K562 (cell line): ENCODE measurements around the gene SLC25A11. TPM values are rescaled to one million over a fixed set of nuclear protein-coding genes. Genes with fewer than 3 reads are reported as not detected.

Experiments used
- ATAC-seq: fragments of 200-7000 bp; cut with Tn5 transposase; 3 replicates; pipeline ENCODE4 v1.9.1; 2020; ENCODE audit warnings: moderate library complexity
- BruUV-seq: library from RNA; stranded (reverse); fragments of 400-500 nt; replicated peaks from 2 replicates; lab custom pipeline; 2021; lab: Mats Ljungman, UMichigan
- CTCF ChIA-PET: fragments of 300-600 bp; formaldehyde crosslinking; extraction: SDS; loops from one replicate; lab custom pipeline; 2021; ENCODE audit warnings: low intra/inter-chr PET ratio; lab: Yijun Ruan, JAX
- POLR2A ChIA-PET: fragments of 300-600, 350-650 bp; sonication (Branson Sonifier 250); formaldehyde crosslinking; extraction: SDS; loops from one replicate; lab custom pipeline; 2021; ENCODE audit warnings: antibody characterized with exemption, inconsistent platforms; lab: Yijun Ruan, JAX
- DNase-seq, 4 experiments: peaks; one replicate each; pipeline versions ENCODE4 v3.0.0 to v3.0.0-alpha.2; 2011 to 2018; ENCODE audit warnings: low spot score in 3 of 4, mixed read lengths in 3 of 4; ENCODE audit errors: extremely low read depth in 1 of 4
- FAIRE-seq: peaks from 2 replicates; lab custom pipeline; 2011; peaks lifted over from hg19 to GRCh38; lab: Jason Lieb, UNC
- H2AFZ ChIP-seq: 2 replicates; pipeline ENCODE4 v1.6.0; 2011; ENCODE audit warnings: low read depth, low read length, control low read depth, inconsistent platforms
- H3K27ac ChIP-seq: fragments of 200-600 bp; 3 replicates; pipeline ENCODE4 v1.8.0; 2011; ENCODE audit warnings: low read depth, mild to moderate bottlenecking, control low read depth, inconsistent platforms, low read length, moderate library complexity, mixed read lengths; ENCODE audit errors: extremely low read depth
- H3K27me3 ChIP-seq, 2 experiments: fragments of 300-600 bp in 1 of 2; 2 replicates in 1 of 2; 3 replicates in 1 of 2; pipeline versions ENCODE4 v1.6.0 to v1.8.0; 2011; ENCODE audit warnings: inconsistent platforms in 2 of 2, low read length in 2 of 2, mild to moderate bottlenecking in 1 of 2, mixed read lengths in 1 of 2, moderate library complexity in 1 of 2; ENCODE audit not compliant: control insufficient read depth in 2 of 2, insufficient read depth in 2 of 2
- H3K36me3 ChIP-seq: fragments of 300-600 bp; 3 replicates; pipeline ENCODE4 v1.8.0; 2011; ENCODE audit warnings: mild to moderate bottlenecking, low read length, inconsistent platforms; ENCODE audit not compliant: control insufficient read depth, insufficient read depth
- H3K4me1 ChIP-seq, 2 experiments: fragments of 200-600 bp in 1 of 2; replicated peaks in 1 of 2; 2 replicates in 1 of 2; 3 replicates in 1 of 2; pipeline versions ENCODE4 v1.5.1 to v1.8.0; 2011; ENCODE audit warnings: inconsistent platforms in 2 of 2, low read length in 2 of 2, mild to moderate bottlenecking in 1 of 2, mixed read lengths in 1 of 2, moderate library complexity in 1 of 2; ENCODE audit not compliant: control insufficient read depth in 2 of 2, insufficient read depth in 2 of 2
- H3K4me2 ChIP-seq: 2 replicates; pipeline ENCODE4 v1.6.1; 2011; ENCODE audit warnings: low read length, control low read depth, inconsistent platforms, mixed read lengths; ENCODE audit not compliant: insufficient read depth
- H3K4me3 ChIP-seq: fragments of 200-600 bp; sonication (generic), shearing (Covaris generic); 2 replicates; pipeline ENCODE4 v1.5.1; 2016; ENCODE audit warnings: control low read depth, inconsistent platforms
- H3K79me2 ChIP-seq: fragments of 200-600 bp; 3 replicates; pipeline ENCODE4 v1.8.0; 2011; ENCODE audit warnings: low read length, inconsistent platforms; ENCODE audit not compliant: control insufficient read depth, insufficient read depth
- H3K9ac ChIP-seq, 2 experiments: 2 replicates each; pipeline versions ENCODE4 v1.6.0 to v1.6.1; 2011; ENCODE audit warnings: low read depth in 2 of 2, low read length in 2 of 2, control low read depth in 1 of 2, inconsistent platforms in 1 of 2, mild to moderate bottlenecking in 1 of 2, mixed read lengths in 1 of 2; ENCODE audit not compliant: insufficient read depth in 1 of 2
- H3K9me1 ChIP-seq: one replicate; pipeline ENCODE4 v1.6.0; 2011; ENCODE audit warnings: inconsistent platforms, mild to moderate bottlenecking, low read length, moderate library complexity; ENCODE audit not compliant: control insufficient read depth, insufficient read depth
- H3K9me3 ChIP-seq: replicated peaks from 2 replicates; pipeline ENCODE4 v1.5.1; 2011; ENCODE audit warnings: low read depth, low read length, inconsistent platforms; ENCODE audit not compliant: control insufficient read depth, insufficient read depth
- H4K20me1 ChIP-seq: replicated peaks from 2 replicates; pipeline ENCODE4 v1.6.1; 2011; ENCODE audit warnings: low read length, inconsistent platforms, mixed read lengths; ENCODE audit not compliant: control insufficient read depth, insufficient read depth
- CHD1 ChIP-seq: fragments of 200-600 bp; sonication (generic); IDR thresholded peaks from one replicate; pipeline ENCODE4 v1.6.1; 2012; ENCODE audit warnings: mild to moderate bottlenecking, moderate library complexity, low read length, inconsistent platforms
- FOXM1 ChIP-seq, 2 experiments: fragments of 450-650 bp in 1 of 2; sonication (generic) in 1 of 2; formaldehyde crosslinking in 1 of 2; IDR thresholded peaks; 2 replicates each; pipeline versions ENCODE4 v1.6.1 to v1.9.0; 2017 to 2022; ENCODE audit warnings: low read depth in 2 of 2, mild to moderate bottlenecking in 2 of 2, missing genetic modification reagents in 1 of 2, moderate library complexity in 1 of 2
- LCOR ChIP-seq: sonication (generic); formaldehyde crosslinking; IDR thresholded peaks from 2 replicates; pipeline ENCODE4 v1.8.0; 2022; ENCODE audit warnings: mild to moderate bottlenecking, missing genetic modification reagents
- MAFK ChIP-seq: IDR thresholded peaks from 2 replicates; pipeline ENCODE4 v1.6.1; 2011; ENCODE audit warnings: low read length, improper control_type of control experiment
- MTA2 ChIP-seq: fragments of 450-650 bp; IDR thresholded peaks from 2 replicates; pipeline ENCODE4 v1.6.1; 2016; ENCODE audit warnings: low read depth
- NELFE ChIP-seq: IDR thresholded peaks from 2 replicates; pipeline ENCODE4 v1.6.1; 2011; ENCODE audit warnings: mild to moderate bottlenecking; ENCODE audit not compliant: insufficient read depth, insufficient read length
- PURB ChIP-seq: sonication (generic); formaldehyde crosslinking; IDR thresholded peaks from 2 replicates; pipeline ENCODE4 v1.9.0; 2021; ENCODE audit warnings: low read depth, mild to moderate bottlenecking, missing genetic modification reagents
- SIX5 ChIP-seq, 2 experiments: IDR thresholded peaks; 2 replicates each; pipeline ENCODE4 v1.6.1; 2011; ENCODE audit warnings: low read length in 2 of 2, borderline replicate concordance in 1 of 2, low read depth in 1 of 2, mild to moderate bottlenecking in 1 of 2, moderate library complexity in 1 of 2; ENCODE audit not compliant: insufficient read depth in 1 of 2
- SMARCA5 ChIP-seq: fragments of 450-650 bp; IDR thresholded peaks from 2 replicates; pipeline ENCODE4 v1.6.1; 2016
- SUPT5H ChIP-seq: fragments of 450-650 bp; IDR thresholded peaks from 2 replicates; pipeline ENCODE4 v1.6.1; 2016
- ZBTB17 ChIP-seq: fragments of 450-650 bp; formaldehyde crosslinking; IDR thresholded peaks from 2 replicates; pipeline ENCODE4 v1.4.0; 2020; ENCODE audit warnings: mild to moderate bottlenecking
- ZKSCAN8 ChIP-seq: fragments of 200-800 bp; sonication (Bioruptor generic); IDR thresholded peaks from 2 replicates; pipeline ENCODE4 v1.6.1; 2016; ENCODE audit warnings: missing genetic modification characterization, missing compliant biosample characterization
- ZNF263 ChIP-seq: sonication (generic); formaldehyde crosslinking; IDR thresholded peaks from 2 replicates; pipeline ENCODE4 v1.8.0; 2022; ENCODE audit warnings: mild to moderate bottlenecking, missing genetic modification reagents, borderline replicate concordance
- ZNF398 ChIP-seq: fragments of 250-450 bp; sonication (Bioruptor Pico); IDR thresholded peaks from 2 replicates; pipeline ENCODE4 v1.8.0; 2021; ENCODE audit warnings: moderate library complexity, mild to moderate bottlenecking, inconsistent platforms
- ZNF41 ChIP-seq: fragments of 250-450 bp; sonication (Bioruptor Pico); conservative IDR thresholded peaks from 2 replicates; pipeline ENCODE4 v1.4.0; 2020; ENCODE audit warnings: mild to moderate bottlenecking
- ZNF639 ChIP-seq, 2 experiments: fragments of 200-800 bp in 1 of 2; sonication (Bioruptor generic) in 1 of 2; sonication (generic) in 1 of 2; formaldehyde crosslinking in 1 of 2; IDR thresholded peaks in 1 of 2; conservative IDR thresholded peaks in 1 of 2; 2 replicates each; pipeline versions ENCODE4 v1.5.0 to v1.6.1; 2016 to 2020; ENCODE audit warnings: missing compliant biosample characterization in 1 of 2, missing genetic modification characterization in 1 of 2, missing genetic modification reagents in 1 of 2
- whole genome bisulfite sequencing: fragments of 100-300 bp; shearing (Covaris generic); methylation state at CpG from one replicate; pipeline ENCODE4 v1.1.6; 2016; ENCODE audit warnings: low coverage, mixed read lengths; ENCODE audit not compliant: insufficient coverage; ENCODE audit errors: missing lambda C conversion rate; 5-methylcytosine and 5-hydroxymethylcytosine counted together
- in situ Hi-C: fragments of 300-500 bp; cut with MboI; formaldehyde crosslinking; loops from 4 replicates; pipeline ENCODE4 v1.15.0; 2018; ENCODE audit warnings: inconsistent platforms, mixed read lengths
- intact Hi-C: fragments of 100-400 bp; cut with micrococcal nuclease; formaldehyde crosslinking; loops from 2 replicates; pipeline ENCODE4 v1.14.2; 2022
- polyA plus RNA-seq, 8 experiments: library from polyadenylated mRNA; depleted of rRNA in 4 of 8; stranded (reverse) in 5 of 8; unstranded in 3 of 8; fragments of >200 nt; fragmentation: Nextera tagmentation in 2 of 8; fragmentation: Illumina TruSeq in 1 of 8; extraction: Ambion mirVana in 2 of 8; extraction: Trizol in 1 of 8; gene quantifications; 2 replicates each; pipeline versions ENCODE4 v1.2.1 to v1.2.3, GENCODE V29; 2011 to 2014; ENCODE audit warnings: inconsistent platforms in 1 of 8, missing spikeins in 1 of 8
- total RNA-seq, 7 experiments: library from RNA; depleted of rRNA in 6 of 7; stranded (reverse); fragments of >200 nt in 6 of 7; fragmentation: Illumina TruSeq in 2 of 7; extraction: Trizol in 2 of 7; gene quantifications; 2 replicates each; pipeline versions ENCODE4 v1.2.1 to v1.2.3, GENCODE V29; 2011 to 2021; ENCODE audit warnings: low replicate concordance in 1 of 7

The SLC25A11 gene
- total and polyA plus RNA-seq, 9 of the 15 experiments (the other 6 are each of a cell fraction or from before 2014, with no cell fraction given) = 3.1 to 56.7 (median 32.9) TPM

- intact Hi-C loops (no loop called here), in situ Hi-C loops (no loop called here)
- ATAC-seq = no peak
- no peak for DNase-seq
- CTCF ChIA-PET = no interaction called here
- Histone ChIP-seq H3K4me2 (no peak overlapping the region), H3K4me3 (no peak overlapping the region), H3K79me2 (peaks cover 9% of the 10 kb centered on the region), H4K20me1 (no peaks in the 10 kb centered on the region), H3K9me3 (no peaks in the 10 kb centered on the region), H3K27ac (no peak overlapping the region), H3K9me1 (no peaks in the 10 kb centered on the region), H3K4me1 (peaks cover 6 to 23% of the 10 kb centered on the region in 2 experiments; a peak in 4 of 5 replicates), H3K27me3 (no peaks in the 10 kb centered on the region), H2AFZ (no peak overlapping the region), H3K9ac (no peak overlapping the region; a peak in 1 of 4 replicates), H3K36me3 (peaks cover 21% of the 10 kb centered on the region; the same call in 2 of the 3 replicates)
- POLR2A ChIA-PET = interaction anchor here (0.6 to 2.1 kb wide), 5 partner anchors 8 to 34 kb away, joined by 3 to 7 read pairs (median 4); partner anchors contain the start of gene SPAG7
- FAIRE-seq = no peak
- TF ChIP-seq ZBTB17 (CRISPR knock-in tag) (no peak), FOXM1 (IDR thresholded peaks at IDR 0.05; ENCODE audit: low read depth) (no peak), FOXM1 (CRISPR knock-in tag; IDR thresholded peaks at IDR 0.05; ENCODE audit: low read depth) (no peak), NELFE (no peak), SUPT5H (no peak), CHD1 (no peak), ZNF263 (CRISPR knock-in tag) (no peak), LCOR (no peak), ZNF398 (CRISPR knock-in tag) (no peak), PURB (CRISPR knock-in tag) (no peak), ZNF41 (CRISPR knock-in tag) (no peak), SMARCA5 (no peak), MTA2 (no peak), ZNF639 (CRISPR knock-in tag; conservative IDR thresholded peaks at IDR 0.05 in 1 of 2, IDR thresholded peaks at IDR 0.05 in 1 of 2) (no peak), ZKSCAN8 (no peak), SIX5 (IDR thresholded peaks at IDR 0.05; ENCODE audit: borderline replicate concordance in 1 of 2, insufficient read depth in 1 of 2, low read depth in 1 of 2, low read length in 2 of 2) (no peak), MAFK (no peak)
- no TSS peak for BruUV-seq
- 63% methylated on average over 3 of the region's 16 CpGs for WGBS
These were observed 6.2 kb downstream of the SLC25A11 start for GRCh38 chr17:4933646-4934045.
